Neural progenitor cell (in vitro differentiated cells): ENCODE data around the gene NOP53.

Source experiments
- EZH2 ChIP-seq: fragments of 200-600 bp; sonication (generic); IDR thresholded peaks from 2 replicates; pipeline ENCODE4 v1.6.1; 2017; ENCODE audit warnings: antibody characterized with exemption, mild to moderate bottlenecking, moderate library complexity
- TF ChIP-seq, protein P1 (sequence below): fragments of 200-600 bp; sonication (generic); IDR thresholded peaks from 2 replicates; pipeline ENCODE4 v1.5.1; 2017; ENCODE audit warnings: antibody characterized with exemption, mild to moderate bottlenecking

DNA sequence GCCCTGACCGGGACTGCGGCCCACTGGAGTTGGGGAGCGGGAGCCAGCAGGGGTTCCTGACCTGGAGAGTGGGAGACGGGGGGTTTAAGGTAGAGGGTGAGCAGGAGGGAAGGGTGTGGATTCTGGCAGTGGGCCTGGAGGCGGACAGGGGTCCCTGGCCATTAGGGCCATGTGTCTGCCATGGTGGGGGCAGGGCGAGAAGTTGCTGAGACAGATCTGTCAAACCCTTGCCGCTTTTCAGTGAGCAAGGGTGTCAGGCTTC, 20.9 kb downstream of the NOP53 start:
- no peak for TF ChIP-seq EZH2
- TF ChIP-seq, protein P1, sequence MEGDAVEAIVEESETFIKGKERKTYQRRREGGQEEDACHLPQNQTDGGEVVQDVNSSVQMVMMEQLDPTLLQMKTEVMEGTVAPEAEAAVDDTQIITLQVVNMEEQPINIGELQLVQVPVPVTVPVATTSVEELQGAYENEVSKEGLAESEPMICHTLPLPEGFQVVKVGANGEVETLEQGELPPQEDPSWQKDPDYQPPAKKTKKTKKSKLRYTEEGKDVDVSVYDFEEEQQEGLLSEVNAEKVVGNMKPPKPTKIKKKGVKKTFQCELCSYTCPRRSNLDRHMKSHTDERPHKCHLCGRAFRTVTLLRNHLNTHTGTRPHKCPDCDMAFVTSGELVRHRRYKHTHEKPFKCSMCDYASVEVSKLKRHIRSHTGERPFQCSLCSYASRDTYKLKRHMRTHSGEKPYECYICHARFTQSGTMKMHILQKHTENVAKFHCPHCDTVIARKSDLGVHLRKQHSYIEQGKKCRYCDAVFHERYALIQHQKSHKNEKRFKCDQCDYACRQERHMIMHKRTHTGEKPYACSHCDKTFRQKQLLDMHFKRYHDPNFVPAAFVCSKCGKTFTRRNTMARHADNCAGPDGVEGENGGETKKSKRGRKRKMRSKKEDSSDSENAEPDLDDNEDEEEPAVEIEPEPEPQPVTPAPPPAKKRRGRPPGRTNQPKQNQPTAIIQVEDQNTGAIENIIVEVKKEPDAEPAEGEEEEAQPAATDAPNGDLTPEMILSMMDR = no peak
